Measurements from ENCODE around the gene CCDC136.
A peak's percentile ranks its signal among the peaks of the same experiment; 100 is the strongest.

The CCDC136 gene

DNA sequence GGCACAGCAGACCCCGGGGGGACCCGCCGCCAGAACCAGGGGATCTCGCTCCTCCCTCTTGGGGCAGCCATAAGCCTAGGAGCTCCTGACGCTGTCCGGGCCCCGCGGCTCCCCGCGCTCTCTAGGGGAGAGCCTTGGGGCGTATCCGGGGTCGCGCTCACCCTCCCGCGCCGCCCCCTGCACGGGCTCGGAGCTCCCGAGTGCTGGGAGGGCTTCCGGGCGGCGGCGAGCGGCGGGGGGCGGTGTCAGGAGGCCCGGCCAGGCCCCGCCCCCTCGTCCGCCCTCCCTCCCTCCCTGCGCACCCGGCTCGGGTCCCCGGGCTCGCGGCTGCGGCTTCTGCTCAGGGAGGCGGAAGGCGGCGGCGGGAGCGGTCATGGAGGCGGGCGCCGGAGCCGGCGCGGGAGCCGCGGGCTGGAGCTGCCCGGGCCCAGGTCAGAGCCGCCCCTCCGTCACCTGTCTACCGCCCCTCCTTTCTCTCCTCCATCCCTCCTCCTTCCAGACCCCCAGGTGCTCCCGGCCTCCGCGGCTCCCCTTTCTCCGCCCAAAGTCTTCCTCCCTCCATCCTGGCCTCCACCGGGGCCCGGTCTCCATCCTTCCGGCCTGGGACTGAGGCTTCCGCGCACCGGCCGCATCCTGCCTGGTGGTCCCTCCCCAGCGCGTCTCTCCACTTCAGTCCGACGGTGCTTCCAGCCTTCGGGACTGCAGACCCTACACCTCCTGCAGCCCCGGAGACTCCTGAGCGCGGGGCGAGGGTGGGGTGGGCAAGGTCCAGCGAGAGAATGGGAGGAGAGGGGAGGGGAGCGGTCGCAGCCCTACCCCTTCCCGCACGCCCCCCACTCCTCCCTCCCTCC lies at the start of gene CCDC136:
Gene CCDC136 (plus strand): TSS at position 848 of the 851 bp plus-strand sequence. CDS start 444 bp downstream, outside the sequence.
- peak; percentile 65 for DNase-seq (ENCODE audit: low spot score)

DNA sequence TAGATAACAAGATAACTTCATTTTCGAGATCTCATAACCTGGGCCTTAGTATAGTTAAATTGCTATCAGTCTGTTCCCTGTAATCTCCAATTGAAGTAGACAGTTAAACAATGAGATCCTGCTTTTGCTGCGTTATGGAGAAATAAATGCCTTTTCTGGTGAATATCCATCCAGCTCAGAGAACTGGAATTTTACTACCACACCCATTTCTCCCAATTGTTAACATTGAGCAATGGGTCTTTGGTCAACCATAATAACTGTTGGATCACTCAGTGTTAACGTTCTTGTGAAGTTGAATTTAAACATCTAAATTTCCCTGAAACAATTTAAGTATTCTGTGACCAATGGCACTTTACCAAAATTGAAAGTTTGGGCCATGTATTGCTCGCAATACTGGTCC lies 49.6 kb upstream of the CCDC136 start:
- no peak for DNase-seq (ENCODE audit: low spot score)

GRCh38 chr7:128743112-128743772 lies 48.5 kb upstream of the CCDC136 start:
- DNase-seq (ENCODE audit: low spot score): no peak

- no peak for DNase-seq (ENCODE audit: low spot score)
Measured at GRCh38 chr7:128744366-128744905, 47.3 kb upstream of the CCDC136 start.

DNA sequence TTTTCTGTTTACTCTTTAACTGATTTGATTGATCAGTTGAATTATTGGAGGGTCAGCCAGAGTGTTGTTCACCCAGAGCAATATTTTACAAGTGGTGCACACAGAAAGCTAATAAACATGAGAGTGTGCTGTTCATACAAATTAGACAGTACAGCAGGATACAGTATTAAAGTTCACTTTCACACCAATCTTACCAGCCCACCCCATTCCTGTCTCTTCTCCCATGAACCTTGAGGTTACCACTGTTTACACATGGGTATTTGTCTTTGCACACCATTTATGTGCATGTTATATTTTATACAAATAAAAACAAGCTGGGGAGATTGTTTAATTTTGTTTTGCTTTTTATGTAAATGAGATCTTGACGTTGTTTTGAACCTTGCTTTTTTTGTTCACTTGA lies 46.1 kb upstream of the CCDC136 start:
- no peak for DNase-seq (ENCODE audit: low spot score)

- DNase-seq (ENCODE audit: low spot score): no peak
Measured at GRCh38 chr7:128747327-128748079, 44.3 kb upstream of the CCDC136 start.

- DNase-seq (ENCODE audit: low spot score): no peak
Measured at GRCh38 chr7:128752251-128752650, 39.5 kb upstream of the CCDC136 start.

GRCh38 chr7:128755075-128755818 lies 36.5 kb upstream of the CCDC136 start:
- DNase-seq (ENCODE audit: low spot score): no peak

- DNase-seq (ENCODE audit: low spot score): peak; percentile 64
Measured at GRCh38 chr7:128755819-128756476, 35.8 kb upstream of the CCDC136 start.

DNA sequence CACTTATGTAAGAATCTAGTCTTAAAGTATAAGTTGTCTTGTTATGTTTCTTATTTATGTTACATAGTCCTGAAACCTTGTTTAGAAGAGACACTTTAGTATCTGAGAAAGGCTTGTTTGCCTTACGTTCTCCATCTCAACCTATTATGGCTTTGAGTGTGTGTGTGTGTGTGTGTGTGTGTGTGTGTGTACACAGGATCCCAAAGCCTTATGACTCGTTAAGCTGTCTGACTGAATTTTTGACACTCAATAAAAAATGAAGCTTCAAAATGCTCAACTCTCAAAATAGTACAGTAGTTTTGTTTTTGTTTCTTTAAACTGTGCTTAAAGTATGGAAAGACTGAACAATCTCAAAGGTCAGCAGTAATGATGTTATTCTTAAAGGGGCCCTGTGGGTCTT lies 34.6 kb upstream of the CCDC136 start:
- DNase-seq (ENCODE audit: low spot score): no peak

DNA sequence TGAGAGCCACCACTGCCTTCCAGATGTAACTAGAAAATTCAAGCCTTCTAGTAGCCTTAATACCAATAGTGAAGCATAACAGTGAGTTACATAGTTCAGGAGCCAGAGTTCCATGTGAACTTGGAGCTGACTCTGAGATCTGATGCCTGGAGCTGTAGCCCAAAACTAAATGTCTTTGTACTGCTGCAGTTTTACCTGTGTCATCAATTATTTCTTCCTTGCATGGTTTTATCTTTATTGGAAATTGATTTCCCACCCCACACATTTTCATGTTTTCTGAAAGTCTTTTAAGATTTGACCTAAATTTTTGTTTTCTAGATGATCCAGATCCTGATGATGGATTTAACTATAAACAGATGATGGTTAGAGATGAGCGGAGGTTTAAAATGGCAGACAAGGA lies 33.2 kb upstream of the CCDC136 start:
- no peak for DNase-seq (ENCODE audit: low spot score)

- no peak for DNase-seq (ENCODE audit: low spot score)
Measured at GRCh38 chr7:128759242-128759641, 32.5 kb upstream of the CCDC136 start.

GRCh38 chr7:128763541-128763940 lies 28.2 kb upstream of the CCDC136 start:
- no peak for DNase-seq (ENCODE audit: low spot score)

DNA sequence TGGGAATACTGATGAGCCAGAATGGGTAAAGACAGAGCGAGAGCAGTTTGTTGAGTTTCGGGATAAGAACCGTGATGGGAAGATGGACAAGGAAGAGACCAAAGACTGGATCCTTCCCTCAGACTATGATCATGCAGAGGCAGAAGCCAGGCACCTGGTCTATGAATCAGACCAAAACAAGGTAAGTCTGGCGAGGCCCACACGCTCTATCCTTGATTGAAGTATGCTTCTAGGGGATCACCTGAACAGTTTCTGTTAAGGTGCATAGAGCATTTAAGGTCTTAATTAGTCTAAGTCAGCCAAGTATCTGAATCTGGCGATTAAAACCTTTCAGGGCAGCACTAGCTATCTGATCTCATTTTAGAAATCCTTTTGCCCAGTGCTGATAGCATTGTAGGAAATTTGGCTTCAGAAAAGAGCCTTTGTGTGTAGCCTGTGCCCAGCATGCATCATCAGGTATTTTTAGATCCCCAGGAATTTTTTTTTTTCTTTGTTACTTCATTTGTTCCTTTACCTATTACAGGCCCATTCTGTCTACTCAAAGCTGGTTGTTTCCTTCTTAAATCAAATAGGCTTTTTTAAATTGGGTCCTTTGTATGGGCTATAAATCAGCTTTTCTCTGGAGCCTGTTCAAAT lies 24.2 kb upstream of the CCDC136 start:
- peak; percentile 36 for DNase-seq (ENCODE audit: low spot score)

GRCh38 chr7:128770233-128770632 lies 21.5 kb upstream of the CCDC136 start:
- no peak for DNase-seq (ENCODE audit: low spot score)

GRCh38 chr7:128773604-128774003 lies 18.2 kb upstream of the CCDC136 start:
- DNase-seq (ENCODE audit: low spot score): no peak

DNA sequence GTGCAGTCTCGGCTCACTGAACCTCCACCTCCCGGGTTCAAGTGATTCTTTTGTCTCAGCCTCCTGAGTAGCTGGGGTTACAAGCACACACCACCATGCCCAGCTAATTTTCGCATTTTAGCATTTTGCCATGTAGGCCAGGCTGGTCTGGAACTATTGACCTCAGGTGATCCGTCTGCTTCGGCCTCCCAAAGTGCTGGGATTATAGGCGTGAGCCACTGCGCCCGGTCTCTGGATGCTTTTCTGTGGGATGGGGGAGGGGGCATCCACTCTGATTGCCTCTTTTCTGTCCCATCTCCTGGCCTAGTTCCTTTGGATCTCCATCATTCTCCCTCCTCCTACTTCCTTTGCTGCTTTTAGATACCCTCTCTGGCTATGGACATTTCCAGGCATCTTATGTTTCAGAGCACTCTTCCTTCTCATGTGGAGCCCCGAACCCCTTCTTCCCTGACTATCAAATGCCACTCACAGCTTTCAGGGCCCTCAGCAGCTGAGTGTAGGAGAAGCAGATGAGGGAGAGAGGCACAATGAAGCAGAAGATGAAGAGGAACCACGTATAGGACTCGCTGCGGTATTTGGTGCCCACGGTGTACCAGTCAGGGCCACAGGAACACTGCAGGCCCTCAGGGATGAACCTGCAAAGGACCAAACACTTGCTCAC lies 17.6 kb upstream of the CCDC136 start:
- no peak for DNase-seq (ENCODE audit: low spot score)

GRCh38 chr7:128774921-128775320 lies 16.8 kb upstream of the CCDC136 start:
- no peak for DNase-seq (ENCODE audit: low spot score)

DNA sequence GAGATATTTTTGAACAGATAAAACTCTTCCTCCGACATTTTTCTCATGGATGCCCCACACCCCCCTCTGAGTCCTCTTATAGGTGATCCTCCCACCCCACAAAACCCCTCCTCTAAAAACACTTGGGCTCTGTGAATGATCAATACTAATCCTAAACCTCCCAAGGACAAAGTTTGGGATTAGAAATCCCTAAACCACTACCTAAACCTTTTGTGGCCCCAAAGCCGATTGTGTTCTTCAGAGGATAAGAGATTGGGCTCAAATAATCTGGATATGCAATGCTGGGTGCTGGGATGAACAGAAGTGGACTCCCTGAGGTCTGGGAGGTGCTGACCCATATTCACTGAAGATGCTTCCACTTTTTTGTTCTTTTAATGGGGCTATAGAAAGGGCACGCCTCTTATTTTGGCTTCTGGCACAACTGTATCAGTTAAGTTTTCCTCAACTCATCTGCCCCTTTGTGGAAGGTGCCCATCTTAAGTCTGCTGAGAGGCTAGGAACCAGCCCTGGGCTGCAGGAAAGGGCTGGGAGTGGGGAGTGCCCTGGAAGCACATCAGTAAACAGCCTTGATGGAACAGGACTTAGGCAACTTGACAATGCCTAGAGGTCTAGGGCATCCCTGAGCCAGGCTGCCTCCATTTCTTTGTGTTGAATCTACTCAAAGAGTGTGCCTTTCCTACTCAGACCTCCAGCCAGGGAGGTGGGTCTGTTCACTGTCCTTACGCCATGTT lies 15.9 kb upstream of the CCDC136 start, which contains the start of gene OPN1SW:
Gene OPN1SW (minus strand): TSS at position 51 of the 731 bp plus-strand sequence. CDS start 13 bp downstream, at position 38.
- no peak for DNase-seq (ENCODE audit: low spot score)

Measured in cerebellar cortex (tissue), 1 donor.